MM.1S (cell line): ENCODE measurements around the gene STAB1.

ENCODE experiments used
- DNase-seq: peaks from one replicate; pipeline ENCODE4 v3.0.0-alpha.2; 2015
- H2AFZ ChIP-seq: fragments of 300-600 bp; sonication (generic); 2 replicates; pipeline ENCODE4 v1.6.0; 2016; ENCODE audit warnings: antibody characterized with exemption, low read length
- H3F3A ChIP-seq: fragments of 300-600 bp; sonication (generic); 2 replicates; pipeline ENCODE4 v1.6.1; 2016; ENCODE audit warnings: mild to moderate bottlenecking, antibody characterized with exemption, low read length, moderate library complexity, mixed read lengths; ENCODE audit not compliant: insufficient read depth
- H3K27ac ChIP-seq: fragments of 300-600 bp; sonication (generic); 2 replicates; pipeline ENCODE4 v1.5.1; 2016; ENCODE audit warnings: mild to moderate bottlenecking, low read length
- H3K27me3 ChIP-seq: fragments of 300-600 bp; sonication (generic); replicated peaks from 2 replicates; pipeline ENCODE4 v1.6.0; 2016; ENCODE audit warnings: low read length; ENCODE audit not compliant: insufficient read depth
- H3K36me3 ChIP-seq: fragments of 300-600 bp; sonication (generic); replicated peaks from 2 replicates; pipeline ENCODE4 v1.6.1; 2016; ENCODE audit warnings: mild to moderate bottlenecking, low read length, mixed read lengths; ENCODE audit not compliant: insufficient read depth
- H3K4me1 ChIP-seq: fragments of 300-600 bp; sonication (generic); 2 replicates; pipeline ENCODE4 v1.6.1; 2016; ENCODE audit warnings: low read length, mixed read lengths
- H3K4me2 ChIP-seq: fragments of 300-600 bp; sonication (generic); 2 replicates; pipeline ENCODE4 v1.6.0; 2016; ENCODE audit warnings: low read depth, low read length
- H3K4me3 ChIP-seq: fragments of 300-600 bp; sonication (generic); 2 replicates; pipeline ENCODE4 v1.5.1; 2016; ENCODE audit warnings: low read length, mixed read lengths
- H3K79me2 ChIP-seq: fragments of 300-600 bp; sonication (generic); 2 replicates; pipeline ENCODE4 v1.6.1; 2016; ENCODE audit warnings: mixed run types, low read length, mixed read lengths
- H3K9ac ChIP-seq: fragments of 300-600 bp; sonication (generic); 2 replicates; pipeline ENCODE4 v1.6.1; 2016; ENCODE audit warnings: low read length, mixed read lengths
- H3K9me2 ChIP-seq: fragments of 300-600 bp; sonication (generic); replicated peaks from 2 replicates; pipeline ENCODE4 v1.6.1; 2016; ENCODE audit warnings: mild to moderate bottlenecking, low read length, mixed read lengths; ENCODE audit not compliant: insufficient read depth
- H3K9me3 ChIP-seq: fragments of 300-600 bp; sonication (generic); replicated peaks from 2 replicates; pipeline ENCODE4 v1.6.1; 2016; ENCODE audit warnings: mild to moderate bottlenecking, low read length, mixed read lengths; ENCODE audit not compliant: insufficient read depth
- H4K20me1 ChIP-seq: fragments of 300-600 bp; sonication (generic); 2 replicates; pipeline ENCODE4 v1.6.1; 2016; ENCODE audit warnings: mild to moderate bottlenecking, low read length, moderate library complexity, mixed read lengths; ENCODE audit not compliant: insufficient read depth
- CTCF ChIP-seq: fragments of 300-600 bp; sonication (generic); IDR thresholded peaks from 2 replicates; pipeline ENCODE4 v1.5.1; 2016; ENCODE audit warnings: antibody characterized with exemption, low read length, mixed read lengths
- EZH2 ChIP-seq: fragments of 300-600 bp; sonication (generic); optimal IDR thresholded peaks from 2 replicates; pipeline ENCODE3; 2017; ENCODE audit warnings: low read depth, mild to moderate bottlenecking, antibody characterized with exemption, low read length, mixed read lengths
- EZH2phosphoT487 ChIP-seq: fragments of 300-600 bp; sonication (generic); IDR thresholded peaks from 2 replicates; pipeline ENCODE4 v1.6.1; 2018; ENCODE audit warnings: antibody characterized with exemption, low read length

The STAB1 gene

GRCh38 chr3:52483081-52483480, 12.1 kb upstream of the STAB1 start:
- Histone ChIP-seq H3K27ac (no peak overlapping the region), H3K4me1 (no peaks in the 10 kb centered on the region), H3F3A (no peaks in the 10 kb centered on the region), H3K36me3 (no peaks in the 10 kb centered on the region), H3K4me3 (no peak overlapping the region), H4K20me1 (no peaks in the 10 kb centered on the region), H3K9ac (no peak overlapping the region), H2AFZ (no peak overlapping the region), H3K4me2 (no peak overlapping the region), H3K79me2 (no peaks in the 10 kb centered on the region), H3K27me3 (no peaks in the 10 kb centered on the region), H3K9me2 (no peaks in the 10 kb centered on the region), H3K9me3 (no peaks in the 10 kb centered on the region)
- TF ChIP-seq CTCF (no peak), EZH2 (no peak), EZH2phosphoT487 (no peak)
- no peak for DNase-seq

GRCh38 chr3:52483577-52484381, 11.4 kb upstream of the STAB1 start:
- Histone ChIP-seq H3K36me3 (no peaks in the 10 kb centered on the region), H3K9ac (no peak overlapping the region), H3F3A (no peaks in the 10 kb centered on the region), H3K79me2 (no peaks in the 10 kb centered on the region), H3K4me3 (no peak overlapping the region), H3K27ac (no peak overlapping the region), H3K27me3 (no peaks in the 10 kb centered on the region), H3K9me3 (no peaks in the 10 kb centered on the region), H3K4me2 (no peak overlapping the region), H2AFZ (no peak overlapping the region), H3K4me1 (no peaks in the 10 kb centered on the region), H3K9me2 (no peaks in the 10 kb centered on the region), H4K20me1 (no peaks in the 10 kb centered on the region)
- TF ChIP-seq CTCF = no peak
- DNase-seq = no peak

DNA sequence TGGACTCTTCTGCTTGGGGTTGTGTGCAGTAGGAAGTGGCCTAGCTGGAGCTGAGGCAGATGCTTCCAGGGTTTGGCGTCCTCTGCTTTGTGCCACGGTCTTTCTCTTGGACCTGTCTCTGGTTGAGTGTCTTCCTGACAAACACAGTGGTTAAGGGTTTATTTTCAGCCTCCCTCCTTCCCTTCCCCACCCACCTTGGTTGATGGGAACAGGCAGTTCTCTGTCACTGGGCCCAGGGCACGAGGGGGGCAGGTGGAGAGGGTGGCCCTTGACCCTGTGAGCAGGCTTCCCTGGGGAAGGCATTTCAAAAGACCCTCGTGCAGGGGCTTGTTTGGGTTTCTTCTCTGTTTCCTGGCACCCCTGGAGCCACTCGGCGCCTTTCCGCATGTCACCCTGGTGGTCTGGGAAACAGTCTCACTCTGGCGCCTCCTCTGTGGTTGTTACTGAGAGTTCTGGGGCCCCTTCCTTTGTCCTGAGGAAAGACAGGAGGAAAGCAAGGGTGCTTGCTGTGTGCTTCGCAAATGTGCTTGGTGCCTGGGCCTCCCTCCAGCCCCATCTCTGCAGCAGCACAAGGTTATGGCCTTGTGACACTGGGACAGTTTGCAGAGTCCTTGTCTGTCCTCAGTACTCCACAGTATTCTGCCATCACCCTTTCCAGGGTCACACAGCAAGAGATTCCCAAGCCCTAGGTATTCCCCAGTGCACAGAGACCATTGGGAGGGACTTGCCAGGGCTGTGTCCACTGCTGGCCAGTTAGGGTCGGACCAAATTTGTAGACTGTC, 10.3 kb upstream of the STAB1 start:
- Histone ChIP-seq H3K27me3 (no peaks in the 10 kb centered on the region), H3K4me2 (no peak overlapping the region), H3F3A (no peaks in the 10 kb centered on the region), H3K9me2 (no peaks in the 10 kb centered on the region), H3K4me3 (no peak overlapping the region), H3K4me1 (no peaks in the 10 kb centered on the region), H3K9ac (no peak overlapping the region), H3K9me3 (no peaks in the 10 kb centered on the region), H3K79me2 (no peaks in the 10 kb centered on the region), H3K36me3 (no peaks in the 10 kb centered on the region), H3K27ac (no peak overlapping the region), H4K20me1 (no peaks in the 10 kb centered on the region), H2AFZ (no peak overlapping the region)
- TF ChIP-seq EZH2phosphoT487 = no peak
- no peak for TF ChIP-seq CTCF
- no peak for TF ChIP-seq EZH2
- no peak for DNase-seq
